HL-60 (cell line): ENCODE results near the gene PCDHAC1.

Experiments used
- DNase-seq, 2 experiments: peaks; one replicate each; pipeline ENCODE4 v3.0.0-alpha.2; 2010 to 2020; ENCODE audit warnings: low read depth in 1 of 2, low spot score in 1 of 2
- H3K27ac ChIP-seq: fragments of 250-450 bp; sonication (Bioruptor Pico); replicated peaks from 2 replicates; pipeline ENCODE4 v1.5.1; 2020; ENCODE audit warnings: mild to moderate bottlenecking, moderate library complexity
- H3K27me3 ChIP-seq: fragments of 250-450 bp; sonication (Bioruptor Pico); 2 replicates; pipeline ENCODE4 v1.5.1; 2021; ENCODE audit warnings: mild to moderate bottlenecking, moderate library complexity; ENCODE audit not compliant: insufficient read depth, poor library complexity, severe bottlenecking
- H3K4me3 ChIP-seq: replicated peaks from 2 replicates; pipeline ENCODE4 v1.5.1; 2011; ENCODE audit warnings: mild to moderate bottlenecking, control low read depth, low read length; ENCODE audit not compliant: insufficient read depth
- CTCF ChIP-seq: IDR thresholded peaks from one replicate; pipeline ENCODE4 v1.5.1; 2011; ENCODE audit warnings: low read length, control low read depth, inconsistent platforms; ENCODE audit not compliant: insufficient read depth
- GABPA ChIP-seq: IDR thresholded peaks from 2 replicates; pipeline ENCODE4 v1.6.1; 2012; ENCODE audit warnings: low read depth
- POLR2AphosphoS5 ChIP-seq: IDR thresholded peaks from 2 replicates; pipeline ENCODE4 v1.6.1; 2012; ENCODE audit warnings: low read depth
- REST ChIP-seq: IDR thresholded peaks from 2 replicates; pipeline ENCODE4 v1.6.1; 2012; ENCODE audit warnings: low read depth; ENCODE audit not compliant: insufficient replicate concordance
- SPI1 ChIP-seq: IDR thresholded peaks from 2 replicates; pipeline ENCODE4 v1.6.1; 2012; ENCODE audit warnings: low read depth, mild to moderate bottlenecking, borderline replicate concordance

PCDHAC1 gene

GRCh38 chr5:140962190-140962589, 36.1 kb downstream of the PCDHAC1 start:
- no peak for TF ChIP-seq REST
- no peak for TF ChIP-seq POLR2AphosphoS5
- no peak for TF ChIP-seq SPI1
- TF ChIP-seq CTCF = no peak
- no peak for TF ChIP-seq GABPA
- H3K27me3 ChIP-seq = peaks cover 23% of the 10 kb centered on the region
- H3K4me3 ChIP-seq = no peak overlapping the region
- no peak for DNase-seq
- H3K27ac ChIP-seq = no peak overlapping the region

- Histone ChIP-seq H3K27ac (no peak overlapping the region), H3K27me3 (peaks cover 31% of the 10 kb centered on the region), H3K4me3 (no peak overlapping the region)
- TF ChIP-seq CTCF (no peak), REST (no peak), POLR2AphosphoS5 (no peak), GABPA (no peak), SPI1 (no peak)
- DNase-seq = no peak
Measured at GRCh38 chr5:140964356-140964755, 38.3 kb downstream of the PCDHAC1 start.

GRCh38 chr5:140965905-140966292, 39.8 kb downstream of the PCDHAC1 start:
- Histone ChIP-seq H3K27ac (no peak overlapping the region), H3K4me3 (no peak overlapping the region), H3K27me3 (peaks cover 37% of the 10 kb centered on the region)
- DNase-seq = no peak
- TF ChIP-seq REST (no peak), SPI1 (no peak), GABPA (no peak), CTCF (no peak), POLR2AphosphoS5 (no peak)
